ENCODE measurements around the gene RAG1.

The RAG1 gene

DNA sequence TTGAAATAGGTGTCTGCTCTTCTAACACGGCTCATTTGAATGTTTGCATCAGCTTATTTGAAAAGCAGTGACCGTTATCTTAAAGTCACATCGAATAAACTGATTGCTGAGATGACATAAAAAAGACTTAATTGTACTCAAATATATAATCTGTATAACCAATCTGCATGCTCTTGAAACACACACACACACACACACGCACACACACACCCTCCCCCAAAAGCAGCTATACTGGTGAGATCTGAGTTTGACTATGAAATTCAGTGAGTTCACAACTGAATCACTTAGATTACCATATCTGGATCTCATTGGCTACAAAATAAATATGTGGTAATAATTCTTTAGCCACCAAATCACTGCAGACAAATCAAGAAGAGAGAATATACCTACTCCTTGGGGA is 22.7 kb downstream of the RAG1 start:
- no peak for DNase-seq (ENCODE audit: low spot score)

DNA sequence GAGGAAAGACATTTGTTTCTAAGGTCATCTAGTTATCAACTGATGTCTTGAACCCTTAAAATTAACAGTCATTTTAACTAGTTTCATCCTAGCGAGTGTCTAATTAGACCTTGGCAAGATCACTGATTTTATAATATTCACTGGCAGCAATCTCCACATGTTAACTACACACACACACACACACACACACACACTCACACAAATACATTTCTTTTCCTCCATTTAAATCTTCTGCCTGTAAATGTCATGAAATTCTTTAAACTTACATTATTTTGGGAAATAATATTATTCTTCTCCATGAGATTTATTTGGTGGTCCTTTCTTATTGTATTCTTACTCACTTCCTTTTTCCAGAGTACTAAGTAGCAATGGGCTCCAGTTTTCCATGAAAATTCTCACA is 23.6 kb downstream of the RAG1 start:
- DNase-seq (ENCODE audit: low spot score) = no peak

DNA sequence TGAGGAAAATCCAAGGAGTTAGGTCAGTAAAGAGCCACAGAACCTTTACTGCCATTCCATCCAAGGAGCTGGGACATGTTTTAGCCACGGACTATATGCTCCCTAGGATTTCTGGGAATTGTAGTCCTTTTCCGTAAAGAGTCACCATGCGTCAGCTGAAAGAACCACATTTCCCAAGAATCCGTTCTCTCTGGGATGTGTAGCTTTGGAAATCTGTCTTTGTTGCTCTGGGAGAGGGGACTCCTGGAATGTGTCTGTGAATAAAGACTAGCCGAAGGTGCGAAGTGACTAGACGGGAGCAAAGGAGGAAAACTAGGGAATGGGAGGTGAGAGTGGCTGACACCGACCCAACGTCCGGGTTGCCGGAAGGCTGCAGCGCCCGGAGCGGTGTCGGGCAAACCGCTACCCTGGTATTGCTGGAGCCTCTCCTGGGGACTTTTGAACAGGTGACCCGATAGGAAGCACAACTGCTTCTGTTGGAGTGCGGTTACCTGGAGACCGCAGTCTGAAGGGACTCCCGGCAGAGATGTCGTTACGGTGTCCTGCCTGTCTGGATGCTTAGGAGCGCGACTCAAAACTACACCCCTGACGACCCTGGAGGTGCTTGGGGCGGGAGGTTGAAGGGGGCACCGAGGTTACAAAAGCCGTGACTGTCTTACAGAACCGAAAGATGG is 26.6 kb downstream of the RAG1 start, which contains the start of gene IFTAP:
Gene IFTAP, plus strand, starts transcription at position 187 of the 674 bp plus-strand sequence. CDS start 15,602 bp downstream, outside the sequence.
- DNase-seq (ENCODE audit: low spot score) = peak; percentile 94

DNA sequence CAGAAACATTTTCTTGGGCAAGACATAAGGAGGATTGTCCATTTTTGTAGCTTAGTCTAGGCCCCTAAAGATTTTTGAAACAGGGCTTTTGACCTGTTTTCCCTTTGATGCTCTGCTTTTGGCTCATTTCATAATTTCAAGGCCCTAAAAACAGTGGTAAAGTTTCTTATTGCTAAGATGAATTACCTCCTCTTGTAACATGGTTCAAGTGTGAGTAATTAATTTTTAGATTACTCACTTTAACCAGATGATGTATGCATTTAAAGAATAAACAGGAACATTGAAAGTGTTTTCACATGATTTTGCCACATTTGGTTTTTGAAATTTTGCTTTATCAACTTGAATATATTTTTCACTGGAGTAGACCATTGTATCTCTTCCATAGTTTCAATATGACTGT is 29.1 kb downstream of the RAG1 start:
- no peak for DNase-seq (ENCODE audit: low spot score)

DNA sequence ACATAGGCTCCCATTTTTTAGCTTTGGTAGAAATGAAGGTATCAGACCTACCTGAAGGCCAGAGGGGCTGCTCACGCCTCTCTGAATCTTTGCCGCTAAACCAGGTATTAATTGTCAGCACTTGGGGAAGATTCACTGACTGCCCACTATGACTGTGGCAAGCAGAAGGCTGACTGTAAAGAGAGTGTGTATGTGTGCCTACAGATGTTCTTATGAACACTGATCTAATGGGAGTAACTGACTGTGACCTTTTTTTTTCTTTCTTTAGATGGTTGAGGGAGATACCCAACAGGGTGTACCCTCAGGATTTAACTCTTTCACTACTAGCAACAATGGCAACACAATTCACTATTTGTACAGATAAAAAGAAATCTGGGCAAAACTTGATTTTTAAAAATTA is 30.2 kb downstream of the RAG1 start, which contains the start of gene RAG2:
Gene RAG2, minus strand, starts transcription at position 186 of the 400 bp plus-strand sequence. CDS start 4,068 bp downstream, outside the sequence.
- no peak for DNase-seq (ENCODE audit: low spot score)

DNA sequence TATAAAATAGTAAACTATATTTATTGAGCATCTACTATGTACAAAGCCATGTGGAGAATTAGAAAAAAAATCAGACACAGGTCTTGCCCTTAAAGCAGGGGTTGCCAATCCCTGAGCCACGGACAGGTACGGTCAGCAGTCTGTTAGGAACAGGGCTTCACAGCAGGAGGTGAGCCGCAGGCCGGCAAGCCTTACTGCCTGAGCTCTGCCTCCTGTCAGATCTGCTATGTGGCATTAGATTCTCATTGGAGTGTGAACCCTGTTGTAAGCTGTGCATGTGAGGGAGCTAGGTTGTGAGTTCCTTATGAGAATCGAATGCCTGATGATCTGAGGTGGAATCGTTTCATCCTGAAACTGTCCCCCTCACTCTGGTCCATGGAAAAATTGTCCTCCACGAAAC is 32.4 kb downstream of the RAG1 start:
- no peak for DNase-seq (ENCODE audit: low spot score)

DNA sequence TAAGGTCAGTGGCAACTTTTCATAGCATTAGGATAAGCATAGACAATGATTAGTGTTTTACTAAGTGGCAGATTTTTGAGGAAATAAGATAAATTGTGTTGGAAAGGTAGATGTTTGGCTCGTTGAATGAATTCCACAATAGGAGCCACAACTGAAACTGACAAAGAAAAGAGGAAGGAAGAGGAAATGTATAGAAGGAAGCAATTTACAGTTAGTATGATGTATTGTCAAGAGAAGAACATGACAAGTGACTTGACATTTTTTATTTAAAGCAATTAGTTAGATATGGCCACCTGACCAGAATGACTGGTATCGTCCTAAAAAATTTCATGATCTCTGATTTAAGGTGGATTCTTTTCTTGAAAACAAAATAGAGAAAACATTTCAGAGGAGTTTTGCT is 33.3 kb downstream of the RAG1 start:
- DNase-seq (ENCODE audit: low spot score) = no peak

DNA sequence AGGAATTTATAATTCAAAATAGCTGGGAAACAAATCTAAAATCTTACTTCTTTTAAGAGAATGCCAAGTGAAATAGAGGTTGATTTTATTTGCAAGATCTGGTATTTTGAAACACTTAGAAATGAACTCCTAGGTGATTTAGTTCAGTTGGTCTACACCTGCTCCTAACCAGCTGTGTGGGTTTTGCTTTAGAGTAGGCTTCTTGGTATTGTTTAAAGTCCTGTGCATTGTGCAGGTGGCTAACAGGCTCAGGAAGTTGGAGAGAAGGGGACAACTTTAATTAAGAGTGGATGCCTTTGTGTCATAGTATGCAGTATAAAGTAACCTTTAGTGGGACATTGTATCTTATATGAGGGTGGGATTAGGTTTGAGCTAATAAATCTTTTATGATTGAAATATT is 34.3 kb downstream of the RAG1 start:
- DNase-seq (ENCODE audit: low spot score) = no peak

DNA sequence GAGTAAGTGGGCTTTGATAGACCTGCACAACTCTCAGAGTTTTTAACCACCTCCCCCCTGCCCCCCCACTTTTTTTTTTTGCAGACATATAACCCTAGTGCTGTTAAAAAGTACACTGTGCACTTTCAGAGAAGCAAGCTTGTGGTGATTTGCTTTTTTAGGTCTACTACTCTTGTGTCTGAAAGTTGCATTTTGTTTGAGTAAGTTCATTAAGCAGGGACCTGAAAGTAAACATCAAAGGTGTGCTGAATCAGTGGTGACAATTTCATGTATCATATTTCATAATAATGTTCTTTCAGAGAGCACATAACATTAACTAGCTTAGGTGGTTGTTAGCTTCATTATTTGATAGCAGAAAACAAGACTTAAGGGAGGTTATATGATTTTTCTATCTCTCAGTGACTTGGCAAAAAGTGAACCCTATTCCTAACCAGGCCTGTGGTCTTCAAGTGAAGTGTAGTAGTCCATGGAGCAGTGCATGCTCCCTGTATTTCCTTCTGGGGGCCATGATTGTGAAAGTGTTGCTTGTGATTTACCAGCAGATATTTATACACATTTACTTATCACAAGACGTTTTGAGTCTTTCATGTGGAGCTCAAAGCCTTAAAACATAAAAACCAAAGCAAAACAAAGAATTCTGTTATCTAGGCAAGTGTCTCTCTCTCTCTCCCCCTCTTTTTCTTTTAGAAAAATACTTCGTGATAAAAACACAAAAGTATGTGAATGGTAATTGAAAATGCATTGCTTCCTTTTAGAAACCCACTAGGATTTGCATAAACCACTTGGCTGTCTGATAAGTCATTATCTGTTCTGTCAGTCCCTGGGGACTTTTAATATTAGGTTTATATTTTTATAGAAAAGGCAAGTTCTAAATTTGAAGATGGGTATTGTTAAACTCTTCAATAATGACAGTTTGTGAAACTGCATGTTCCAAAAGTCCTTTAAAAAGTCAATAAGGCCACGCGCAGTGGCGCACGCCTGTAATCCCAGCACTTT is 37.7 kb downstream of the RAG1 start:
- DNase-seq (ENCODE audit: low spot score) = no peak

DNA sequence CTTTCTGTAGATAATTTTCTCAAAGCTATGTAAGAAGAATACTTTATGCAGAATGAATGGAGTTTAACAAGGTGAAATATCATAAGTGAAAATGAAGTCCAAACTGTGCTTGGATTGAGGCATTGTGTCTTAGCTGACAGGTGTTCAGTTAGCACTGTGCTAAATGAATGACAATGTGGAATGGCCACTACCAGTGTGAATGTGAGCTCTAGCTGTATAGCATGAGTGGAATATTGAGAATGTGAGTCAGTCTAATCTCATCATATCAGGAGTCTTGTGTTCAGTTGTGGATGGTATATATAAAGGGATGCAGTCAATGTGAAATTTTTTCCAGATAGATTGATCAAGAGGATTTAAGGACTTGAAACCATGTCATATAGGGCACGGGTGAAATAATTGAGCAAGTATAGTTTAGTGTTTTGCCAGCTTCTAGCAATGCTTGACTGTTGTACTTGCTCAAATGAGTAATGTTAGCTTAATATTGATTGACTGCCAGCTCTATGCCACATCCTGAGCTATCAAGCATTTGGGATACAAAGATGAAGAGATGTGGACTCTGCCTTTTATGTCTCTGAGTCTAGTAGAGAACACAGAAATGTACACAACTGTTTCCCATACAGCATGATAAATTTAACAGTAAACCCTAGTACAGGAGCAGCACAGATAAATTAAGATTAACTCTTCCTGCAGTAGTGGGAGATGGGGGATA is 40.8 kb downstream of the RAG1 start:
- no peak for DNase-seq (ENCODE audit: low spot score)

DNA sequence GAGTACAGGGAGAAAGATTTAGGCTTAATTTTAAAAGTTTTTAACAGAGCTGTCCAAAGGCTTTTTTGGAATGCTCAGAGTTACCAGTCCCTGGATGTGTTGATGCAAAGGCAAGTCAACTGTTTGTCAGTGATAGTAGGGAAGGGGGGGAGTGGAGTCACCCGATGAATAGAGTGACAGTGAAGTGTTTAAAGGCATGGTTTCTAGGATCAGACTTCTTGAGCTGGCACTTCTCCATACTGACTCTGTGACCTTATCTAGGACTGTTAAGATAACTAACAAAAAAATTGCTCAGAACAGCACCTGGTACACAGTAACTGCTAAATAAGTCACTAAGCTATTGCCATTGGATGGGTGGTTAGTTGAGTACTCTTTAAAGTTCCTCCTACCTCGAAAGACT is 41.6 kb downstream of the RAG1 start:
- no peak for DNase-seq (ENCODE audit: low spot score)

DNA sequence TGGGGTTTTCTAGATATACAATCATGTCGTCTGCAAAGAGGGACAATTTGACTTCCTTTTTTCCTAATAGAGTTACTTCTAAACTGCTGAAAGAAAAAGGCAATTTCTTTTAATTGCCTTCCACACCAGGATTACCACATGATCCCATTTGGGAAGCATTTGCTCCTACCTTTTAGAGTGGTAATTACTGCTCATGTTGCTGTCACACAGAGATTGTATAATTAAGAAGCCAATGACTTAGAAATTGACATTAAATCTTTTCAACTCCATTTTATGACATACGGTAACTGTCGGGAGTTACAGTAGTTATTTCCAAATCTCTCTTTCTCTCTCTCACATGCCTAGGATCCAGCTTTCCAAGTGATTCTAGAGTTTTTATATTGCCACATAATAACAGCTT is 48.0 kb downstream of the RAG1 start:
- DNase-seq (ENCODE audit: low spot score) = no peak

DNA sequence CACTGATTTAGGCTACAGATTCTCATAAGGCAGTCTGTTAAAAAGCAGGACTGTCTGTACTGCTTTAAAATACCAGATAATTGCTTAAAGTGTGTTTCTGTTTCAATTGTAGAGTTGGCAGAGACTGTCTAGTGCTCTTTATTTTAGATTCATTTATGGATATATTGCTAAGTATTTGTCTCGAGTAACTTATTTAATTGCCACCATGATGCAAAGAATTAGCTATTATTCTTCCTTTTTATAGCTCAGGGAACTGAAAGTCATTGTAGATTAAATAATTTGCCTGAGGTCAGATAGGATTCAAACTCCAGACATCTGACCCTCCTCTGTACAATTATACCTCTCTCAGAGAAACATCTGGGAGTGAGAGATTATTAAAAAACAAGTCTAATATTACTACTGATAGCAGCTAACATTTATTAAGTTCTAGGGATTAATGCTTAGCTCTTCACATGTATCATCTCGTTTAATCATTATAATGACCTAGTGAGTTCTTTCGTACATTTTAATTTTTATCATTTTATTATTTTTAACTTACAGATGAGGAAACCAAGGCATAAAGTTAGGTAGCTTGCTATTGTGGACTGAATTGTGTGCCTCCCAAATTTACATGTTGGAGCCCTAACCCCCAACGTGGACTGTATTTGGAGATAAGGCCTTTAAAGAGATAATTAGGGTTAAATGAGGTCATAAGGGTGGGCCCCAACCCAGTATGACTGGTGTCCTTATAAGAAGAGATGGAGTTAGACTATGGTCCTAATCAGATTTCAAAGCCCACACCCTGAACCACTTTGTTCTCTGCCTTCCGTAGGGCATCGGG is 49.9 kb downstream of the RAG1 start:
- DNase-seq (ENCODE audit: low spot score) = no peak

DNA sequence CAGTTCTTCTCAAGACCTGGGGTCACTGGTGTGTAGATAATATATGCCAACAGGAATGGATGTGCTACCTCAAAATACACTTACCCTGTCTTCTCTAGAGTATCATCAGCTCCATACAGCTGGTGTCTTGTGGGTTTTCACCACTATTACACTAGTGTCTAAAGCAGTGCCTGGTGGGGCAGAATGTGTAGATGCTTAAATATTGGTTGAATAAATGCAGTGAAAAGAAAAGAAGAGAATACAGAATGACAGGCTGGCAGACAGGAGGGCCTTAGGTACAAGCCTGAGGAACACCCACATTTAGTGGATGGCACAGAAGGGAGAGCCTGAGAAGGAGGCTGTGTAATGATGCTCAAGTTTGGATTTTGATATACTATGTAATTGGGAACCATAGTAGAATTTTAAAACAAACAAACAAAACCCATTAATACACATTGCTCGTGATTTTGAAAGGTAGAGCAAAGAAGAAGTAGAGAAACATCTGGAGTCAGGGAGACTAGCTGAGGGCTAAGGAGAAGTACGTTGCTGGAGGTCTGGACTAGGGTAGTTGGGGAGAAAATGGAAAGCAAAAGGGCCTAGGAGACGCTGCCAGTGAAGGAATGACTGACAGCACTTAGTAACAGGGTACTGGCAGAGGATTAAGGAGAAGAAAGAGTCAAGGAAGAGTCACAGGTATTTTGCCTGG is 50.7 kb downstream of the RAG1 start:
- DNase-seq (ENCODE audit: low spot score) = no peak

DNA sequence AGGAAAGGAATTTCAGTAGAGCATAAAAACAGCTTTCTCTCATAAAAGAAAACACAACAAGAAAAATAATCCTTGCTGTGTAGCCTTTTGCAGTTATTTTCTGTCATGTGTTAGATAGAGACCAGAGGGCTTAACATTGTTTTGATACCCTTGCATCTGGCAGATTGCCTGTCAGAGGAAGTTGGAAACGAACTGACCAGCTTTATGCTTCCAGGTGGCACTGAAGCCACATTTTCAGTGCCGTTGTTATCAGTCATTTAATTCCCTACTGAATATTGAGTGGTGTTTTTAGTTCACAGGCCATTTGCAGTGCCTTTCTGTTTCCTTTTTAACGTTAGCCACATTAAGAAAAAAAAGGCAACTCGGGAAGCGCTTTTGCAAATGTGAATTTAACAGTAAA is 51.7 kb downstream of the RAG1 start:
- DNase-seq (ENCODE audit: low spot score) = no peak

DNA sequence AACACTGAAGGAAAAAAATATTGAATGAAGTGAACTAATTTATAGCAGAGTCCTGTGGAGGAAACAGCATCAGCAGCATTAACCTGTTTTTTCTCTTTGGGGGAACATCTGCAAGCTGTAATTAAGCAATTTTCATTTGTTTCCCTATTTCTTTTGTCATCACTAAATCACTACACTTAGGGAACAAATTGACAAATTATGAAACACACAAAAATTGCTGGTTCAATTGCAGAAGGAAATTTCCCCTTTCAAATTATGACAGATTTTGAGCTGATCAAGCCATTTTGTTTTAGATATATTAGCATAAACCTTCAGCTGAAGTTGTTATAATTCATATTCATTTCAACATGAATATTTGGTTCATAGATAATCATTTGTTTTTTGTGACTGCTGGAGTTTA is 52.4 kb downstream of the RAG1 start:
- DNase-seq (ENCODE audit: low spot score) = no peak

DNA sequence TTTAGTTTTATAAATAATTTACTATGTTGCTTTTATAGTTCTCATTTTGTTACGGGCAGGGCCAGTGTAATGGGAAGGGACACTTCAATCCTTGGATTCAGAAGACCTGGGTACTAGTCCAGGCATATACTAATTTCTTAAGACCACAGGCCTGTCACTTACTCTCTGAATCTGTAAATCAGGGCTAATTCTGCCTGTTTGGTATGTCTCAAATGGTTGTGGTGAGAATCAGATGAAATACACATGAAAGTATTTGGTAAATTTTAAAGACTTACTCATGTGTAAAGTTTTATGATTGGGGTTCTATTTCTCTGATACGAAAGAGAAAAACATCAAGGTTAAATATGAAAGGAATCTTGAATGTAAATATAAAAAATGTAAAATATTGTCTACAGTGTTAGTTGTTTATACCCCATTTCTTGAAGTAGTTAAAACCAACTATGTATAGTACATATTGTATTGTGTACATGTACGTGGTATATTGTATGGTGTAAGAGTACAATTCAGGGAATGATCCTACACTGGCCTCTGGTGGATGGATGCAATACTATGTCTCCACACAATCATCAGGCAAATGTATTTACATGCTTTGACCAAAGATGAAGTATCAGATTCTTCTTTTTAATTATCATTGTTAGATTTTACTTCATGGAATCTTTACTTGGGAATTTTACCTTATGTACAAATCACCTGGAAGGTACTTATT is 54.8 kb downstream of the RAG1 start:
- peak; percentile 39 for DNase-seq (ENCODE audit: low spot score)

DNA sequence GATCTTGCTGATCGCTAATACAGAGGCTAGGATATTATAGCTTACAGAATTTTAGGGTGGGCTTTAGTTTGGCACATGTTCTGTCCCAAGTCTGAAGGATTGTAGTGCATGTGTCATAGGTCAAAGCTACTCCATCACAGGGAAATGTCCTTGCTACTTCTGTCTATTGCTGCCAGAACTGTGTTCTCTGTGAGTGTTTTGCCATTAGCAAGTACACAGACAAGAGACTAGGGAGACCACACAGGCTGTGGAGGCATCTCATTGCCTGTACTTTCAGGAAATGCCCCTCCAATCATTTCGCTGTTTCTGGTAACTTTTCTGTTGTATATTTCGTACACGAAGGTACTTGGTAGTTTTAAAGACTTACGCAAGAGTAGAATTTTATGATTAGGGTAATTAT is 55.7 kb downstream of the RAG1 start:
- no peak for DNase-seq (ENCODE audit: low spot score)

DNA sequence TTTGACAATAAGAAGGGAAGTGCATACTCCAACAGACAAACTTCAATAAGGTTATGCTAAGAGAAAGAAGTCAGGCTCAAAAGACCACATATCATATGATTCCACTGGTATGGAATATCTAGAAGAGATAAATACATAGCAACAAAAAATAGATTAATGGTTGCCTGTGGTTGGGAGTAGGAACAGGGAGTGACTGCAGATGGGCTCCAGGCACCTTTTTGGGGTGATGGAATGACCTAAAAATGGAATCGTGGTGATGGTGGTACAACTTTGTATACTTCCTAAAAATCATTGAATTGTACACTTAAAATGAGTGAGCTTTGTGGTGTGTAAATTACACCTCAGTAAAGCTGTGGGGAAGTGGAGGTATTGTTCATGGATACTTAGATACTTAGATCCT is 59.2 kb downstream of the RAG1 start:
- no peak for DNase-seq (ENCODE audit: low spot score)

DNA sequence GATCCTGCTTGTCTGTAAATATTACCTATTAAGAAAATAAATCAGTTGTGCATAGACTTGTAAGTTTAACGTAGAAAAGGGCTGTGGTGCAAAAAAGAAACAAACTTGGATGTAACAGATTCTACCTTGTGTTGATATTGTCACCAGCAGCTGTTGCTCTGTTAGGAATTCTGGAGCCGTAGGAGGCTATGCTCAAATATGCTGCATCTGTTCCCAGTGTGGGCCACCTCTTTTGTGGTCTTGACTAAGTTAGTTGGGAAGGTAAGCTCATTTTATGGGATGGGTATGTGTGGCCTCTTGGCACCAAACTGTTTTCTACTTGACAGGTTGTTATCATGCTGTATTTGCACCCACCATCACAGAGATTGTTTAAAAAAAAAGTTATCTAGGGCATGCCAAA is 59.7 kb downstream of the RAG1 start:
- DNase-seq (ENCODE audit: low spot score) = no peak

Measured in AG08395 (cell line).